GM21447 (cell line): ENCODE measurements around the gene OTUD3.
"Not testable (repeated sequence)": the region's sequence is repeated elsewhere in the genome, so short reads cannot be mapped to it uniquely, and the experiment has no call there.

Source experiments
- ATAC-seq: cut with Tn5 transposase; IDR thresholded peaks from one replicate; pipeline ENCODE4 v1.9.1; 2021; ENCODE audit not compliant: unreplicated experiment

Gene OTUD3, protein sequence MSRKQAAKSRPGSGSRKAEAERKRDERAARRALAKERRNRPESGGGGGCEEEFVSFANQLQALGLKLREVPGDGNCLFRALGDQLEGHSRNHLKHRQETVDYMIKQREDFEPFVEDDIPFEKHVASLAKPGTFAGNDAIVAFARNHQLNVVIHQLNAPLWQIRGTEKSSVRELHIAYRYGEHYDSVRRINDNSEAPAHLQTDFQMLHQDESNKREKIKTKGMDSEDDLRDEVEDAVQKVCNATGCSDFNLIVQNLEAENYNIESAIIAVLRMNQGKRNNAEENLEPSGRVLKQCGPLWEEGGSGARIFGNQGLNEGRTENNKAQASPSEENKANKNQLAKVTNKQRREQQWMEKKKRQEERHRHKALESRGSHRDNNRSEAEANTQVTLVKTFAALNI

DNA sequence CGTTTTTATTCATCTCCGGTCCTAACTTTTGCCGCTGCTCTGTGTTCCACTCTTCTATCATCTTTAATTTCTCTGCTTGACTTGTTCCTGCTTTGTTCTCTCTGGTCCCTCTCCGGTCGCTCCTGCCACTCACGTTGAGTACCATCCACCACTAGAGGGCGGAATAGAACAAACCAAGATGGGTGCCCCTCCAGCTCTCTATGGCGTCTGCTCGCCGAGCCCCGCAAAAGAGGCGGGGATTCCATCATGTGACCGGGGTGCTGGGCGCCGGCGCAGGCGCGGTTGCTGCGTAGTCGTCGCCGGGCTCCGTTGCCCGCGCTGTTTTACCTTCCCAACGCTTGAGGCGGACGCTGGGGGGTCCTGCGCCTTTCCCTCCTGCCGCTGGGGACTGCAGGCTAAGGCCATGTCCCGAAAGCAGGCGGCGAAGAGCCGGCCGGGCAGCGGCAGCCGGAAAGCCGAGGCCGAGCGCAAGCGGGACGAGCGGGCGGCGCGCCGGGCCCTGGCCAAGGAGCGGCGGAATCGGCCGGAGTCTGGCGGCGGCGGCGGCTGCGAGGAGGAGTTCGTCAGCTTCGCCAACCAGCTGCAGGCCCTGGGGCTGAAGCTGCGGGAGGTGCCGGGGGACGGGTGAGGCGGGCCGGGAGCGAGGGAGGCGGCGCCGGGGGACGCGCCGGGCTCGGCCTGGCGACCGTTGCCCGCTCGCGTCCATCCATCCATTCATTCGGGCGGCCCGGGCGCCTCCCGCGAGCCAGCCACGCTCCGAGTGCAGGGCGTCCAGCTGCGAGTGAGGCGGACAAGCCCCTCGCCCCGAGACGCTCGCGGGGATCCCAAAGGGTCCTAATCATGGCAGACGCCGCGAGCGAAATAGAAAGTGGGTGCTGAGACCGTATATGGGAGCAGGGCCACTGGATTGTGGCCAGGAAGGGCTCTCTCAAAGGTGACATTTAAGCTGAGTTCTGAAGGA lies at the start of gene OTUD3:
Gene OTUD3 (plus strand): TSS at position 285 of the 961 bp plus-strand sequence. CDS start 119 bp downstream, at position 404.
- peak; percentile 91 for ATAC-seq

DNA sequence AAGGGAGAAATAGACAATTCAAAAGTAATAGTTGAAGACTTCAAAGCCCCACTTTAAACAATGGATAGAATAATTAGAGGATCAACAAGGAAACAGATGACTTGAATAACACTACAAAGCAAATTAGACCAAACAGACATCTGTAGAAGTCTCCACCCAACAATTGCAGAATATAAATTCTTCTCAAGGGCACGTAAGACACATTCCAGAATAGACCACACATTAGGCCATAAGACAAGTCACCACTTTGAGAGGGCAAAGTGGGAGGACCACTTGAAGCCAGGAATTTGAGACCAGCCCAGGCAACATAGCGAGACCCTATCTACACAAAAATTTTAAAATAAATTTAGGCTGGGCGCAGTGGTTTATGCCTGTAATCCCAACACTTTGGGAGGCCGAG lies 46.6 kb upstream of the OTUD3 start:
- ATAC-seq = no peak

DNA sequence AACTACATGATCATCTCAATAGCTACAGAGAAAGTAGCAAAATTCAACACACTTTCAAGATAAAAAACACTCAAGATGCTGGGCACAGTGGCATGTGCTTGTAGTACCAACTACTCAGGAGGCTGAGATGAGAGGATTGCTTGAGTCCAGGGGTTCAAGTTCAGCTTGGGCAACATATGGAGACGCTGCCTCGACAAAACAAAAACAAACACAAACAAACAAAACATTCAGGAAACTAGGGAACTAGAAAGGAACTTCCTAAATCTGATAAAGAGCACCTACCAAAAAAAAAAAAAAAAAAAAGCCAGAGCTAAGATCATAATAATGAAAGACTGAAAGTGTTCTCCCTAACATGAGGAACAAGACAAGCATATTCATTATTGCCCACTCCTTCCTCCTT lies 44.3 kb upstream of the OTUD3 start:
- no peak for ATAC-seq

DNA sequence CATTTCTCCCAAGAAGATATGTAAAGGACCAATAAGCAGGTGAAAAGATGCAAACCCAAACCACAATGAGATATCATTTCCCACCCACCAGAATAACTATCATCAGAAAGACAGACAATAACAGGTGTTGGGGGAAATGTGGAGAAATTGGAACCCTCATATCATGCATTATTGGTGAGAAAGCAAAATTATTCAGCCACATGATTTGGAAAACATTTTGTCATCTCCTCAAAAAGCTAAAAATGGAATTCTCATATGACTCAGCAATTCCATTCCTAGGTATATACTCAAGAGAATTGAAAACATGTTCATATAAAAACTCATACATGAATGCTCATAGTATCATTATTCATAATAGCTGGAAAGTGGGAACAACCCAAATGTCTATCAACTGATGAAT lies 42.0 kb upstream of the OTUD3 start:
- no peak for ATAC-seq

DNA sequence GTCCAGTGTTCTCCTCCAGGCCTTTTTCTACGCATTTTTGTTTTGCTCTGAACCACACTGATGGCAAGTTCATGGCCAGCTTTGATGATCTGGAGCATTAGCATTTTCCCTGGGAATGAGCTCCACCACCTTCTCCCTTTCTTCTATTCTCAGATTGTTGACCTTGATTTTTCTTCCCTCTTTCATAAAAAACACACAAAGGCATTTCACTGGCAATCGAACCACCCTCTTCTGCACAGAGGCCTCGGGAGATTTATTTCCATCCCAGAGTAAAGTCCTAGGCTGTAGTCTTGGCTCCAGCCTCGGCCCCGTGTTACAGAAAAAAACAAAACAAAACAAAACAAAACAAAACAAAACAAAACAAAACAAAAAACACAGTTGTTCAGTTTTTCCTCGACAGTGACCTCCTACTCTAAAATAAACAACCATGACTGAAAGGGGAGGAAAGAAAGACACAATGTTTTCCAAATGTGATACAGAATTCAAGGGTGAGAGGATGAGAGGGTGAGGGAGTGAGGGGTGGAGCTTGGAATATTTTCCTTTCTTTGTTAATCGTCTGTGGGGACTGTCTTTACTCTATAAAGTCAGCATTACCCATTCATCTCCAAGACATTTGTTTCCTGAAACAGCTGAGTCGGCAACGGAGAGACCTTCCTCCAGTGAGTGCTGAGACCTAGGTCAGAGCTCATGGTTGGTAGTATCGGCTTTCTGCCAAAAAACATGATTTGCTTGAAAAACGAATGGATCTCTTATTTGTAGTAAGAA lies 37.3 kb upstream of the OTUD3 start:
- no peak for ATAC-seq

DNA sequence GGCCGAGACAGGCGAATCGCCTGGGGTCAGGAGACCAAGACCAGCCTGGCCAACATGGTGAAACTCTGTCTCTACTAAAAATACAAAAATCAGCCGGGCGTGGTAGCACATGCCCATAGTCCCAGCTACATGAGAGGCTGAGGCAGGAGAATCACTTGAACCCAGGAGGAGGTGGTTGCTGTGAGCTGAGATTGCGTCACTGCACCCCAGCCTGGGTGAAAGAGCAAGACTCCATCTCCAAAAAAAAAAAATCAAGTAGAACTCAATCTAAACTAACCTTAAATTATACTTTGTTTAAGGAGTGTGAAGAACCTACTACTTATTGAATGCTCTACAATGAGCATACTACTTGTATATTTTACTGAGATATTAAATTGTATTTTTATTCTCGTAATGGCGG lies 36.6 kb upstream of the OTUD3 start:
- ATAC-seq = no peak

DNA sequence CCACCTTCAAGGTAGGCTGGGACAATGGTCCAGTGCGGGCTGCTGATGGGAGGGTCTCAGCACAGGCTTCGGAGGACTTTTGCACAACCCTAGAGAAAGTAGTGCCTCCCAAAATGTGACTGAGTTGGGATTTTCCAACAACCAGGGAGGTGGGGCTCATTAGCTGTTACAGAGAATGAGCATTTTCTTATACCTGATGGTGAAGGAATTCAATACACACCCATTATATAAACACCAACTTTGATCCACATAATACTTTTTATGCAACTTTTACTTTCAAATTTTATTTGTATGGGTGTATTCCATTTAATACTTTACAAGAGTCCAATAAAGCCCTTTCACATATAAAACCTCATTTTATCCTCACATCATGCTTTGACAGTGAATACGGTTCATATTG lies 35.9 kb upstream of the OTUD3 start:
- no peak for ATAC-seq

DNA sequence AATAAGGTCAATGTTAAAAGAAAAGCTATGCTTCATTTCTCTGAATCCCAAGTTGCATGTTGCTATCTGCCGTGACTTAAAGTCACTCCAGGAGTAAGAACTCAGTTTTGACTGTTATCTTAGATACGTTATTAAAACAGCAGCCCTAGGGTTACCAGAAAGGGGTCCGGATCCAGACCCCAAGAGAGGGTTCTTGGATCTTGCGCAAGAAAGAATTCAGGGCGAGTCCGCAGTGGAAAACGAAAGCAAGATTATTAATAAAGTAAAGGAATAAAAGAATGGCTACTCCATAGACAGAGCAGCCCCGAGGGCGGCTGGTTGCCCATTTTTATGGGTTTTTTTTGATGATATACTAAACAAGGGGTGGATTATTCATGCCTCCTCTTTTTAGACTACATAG lies 34.9 kb upstream of the OTUD3 start:
- ATAC-seq = not testable (repeated sequence)

DNA sequence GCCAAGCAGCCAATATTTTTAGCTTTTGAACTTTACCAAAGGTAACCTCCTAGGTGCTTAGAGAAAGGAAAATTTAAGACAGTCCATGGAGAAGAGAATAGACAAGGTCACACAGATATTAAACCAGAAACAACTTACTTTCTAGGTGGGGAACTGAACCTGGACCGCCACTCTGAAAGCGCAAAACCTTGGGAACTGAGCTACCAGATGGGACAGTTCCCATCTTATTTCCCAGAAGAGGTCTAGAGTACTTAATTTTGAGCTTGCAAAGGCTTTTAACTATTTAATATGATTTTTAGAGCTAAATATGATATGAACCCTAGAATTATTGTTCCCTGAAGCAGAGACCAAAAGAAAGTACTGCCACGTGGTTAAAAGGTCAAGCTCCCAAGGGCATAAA lies 32.9 kb upstream of the OTUD3 start:
- not testable (repeated sequence) for ATAC-seq

DNA sequence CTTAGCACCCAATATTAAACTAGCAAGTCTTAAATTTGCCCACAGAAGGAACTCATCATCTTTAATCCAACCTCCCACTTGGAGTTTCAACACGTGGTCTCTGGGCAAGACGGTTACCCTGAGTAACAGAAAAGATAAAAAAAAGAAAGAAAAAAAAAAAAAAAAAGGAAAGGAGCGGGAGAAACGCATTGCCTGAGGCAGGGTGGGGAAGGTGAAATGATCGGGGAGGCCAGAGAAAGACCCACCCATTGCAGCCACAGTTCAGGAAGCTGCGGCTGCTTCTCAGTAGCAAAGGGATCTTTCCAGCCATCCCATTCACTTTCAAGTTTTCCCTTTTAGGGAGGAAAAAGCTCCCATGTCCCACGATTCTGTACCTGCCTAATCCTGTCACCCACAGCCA lies 32.0 kb upstream of the OTUD3 start:
- ATAC-seq = no peak

DNA sequence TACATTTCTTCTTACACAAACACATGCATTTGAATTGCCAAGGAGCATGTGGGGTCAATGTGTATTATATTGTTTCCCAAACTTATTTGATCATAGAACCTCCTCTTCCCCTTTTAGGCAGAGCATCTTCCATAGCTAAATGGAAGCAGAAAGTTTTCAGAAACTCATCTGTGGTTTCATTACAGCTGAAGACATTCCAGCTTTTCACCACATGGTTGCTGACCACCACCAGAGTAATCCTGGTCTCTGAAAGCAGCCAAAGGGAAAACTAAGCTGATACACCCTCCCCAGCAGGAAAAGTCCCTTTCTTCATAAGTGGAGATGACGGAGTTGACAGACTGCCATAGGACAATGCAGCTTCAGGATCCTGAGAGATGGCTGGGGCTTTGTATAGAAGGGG lies 30.2 kb upstream of the OTUD3 start:
- no peak for ATAC-seq

DNA sequence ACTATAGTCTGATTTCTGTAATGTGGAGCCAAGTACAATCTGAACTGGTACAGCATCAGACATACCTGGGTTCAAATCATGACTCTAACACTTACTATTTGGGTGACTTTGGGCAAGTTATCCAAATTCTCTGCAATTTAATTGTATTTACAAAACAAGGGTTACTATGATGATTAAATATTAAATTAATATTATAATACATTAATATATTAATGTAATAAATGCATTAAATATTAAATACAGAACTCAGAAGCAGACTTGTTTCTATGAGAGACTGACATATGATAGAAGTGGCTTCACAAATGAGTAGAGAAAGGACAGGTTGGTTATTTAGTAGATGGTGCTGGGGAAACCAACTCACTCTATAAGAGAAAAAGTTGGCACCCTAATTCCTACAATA lies 27.3 kb upstream of the OTUD3 start:
- ATAC-seq = no peak

DNA sequence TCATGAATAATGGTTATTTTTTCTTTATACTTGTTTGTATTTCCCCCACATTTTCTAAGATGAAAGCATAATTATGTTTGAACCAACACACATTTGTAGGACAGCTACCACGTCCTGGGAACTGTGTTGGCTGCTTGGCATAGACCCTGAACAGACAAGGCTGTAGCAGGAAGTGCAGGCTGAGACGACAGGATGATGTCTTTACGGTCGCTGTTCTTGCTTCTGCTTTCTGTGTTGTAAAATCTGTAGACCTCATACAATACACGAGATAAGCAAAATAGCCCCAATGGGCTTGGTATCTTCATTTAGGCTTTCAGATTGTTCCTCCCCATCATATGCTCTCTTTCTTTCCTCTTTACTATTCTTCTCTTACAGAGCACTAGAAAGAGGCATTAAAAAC lies 23.3 kb upstream of the OTUD3 start:
- ATAC-seq = no peak

DNA sequence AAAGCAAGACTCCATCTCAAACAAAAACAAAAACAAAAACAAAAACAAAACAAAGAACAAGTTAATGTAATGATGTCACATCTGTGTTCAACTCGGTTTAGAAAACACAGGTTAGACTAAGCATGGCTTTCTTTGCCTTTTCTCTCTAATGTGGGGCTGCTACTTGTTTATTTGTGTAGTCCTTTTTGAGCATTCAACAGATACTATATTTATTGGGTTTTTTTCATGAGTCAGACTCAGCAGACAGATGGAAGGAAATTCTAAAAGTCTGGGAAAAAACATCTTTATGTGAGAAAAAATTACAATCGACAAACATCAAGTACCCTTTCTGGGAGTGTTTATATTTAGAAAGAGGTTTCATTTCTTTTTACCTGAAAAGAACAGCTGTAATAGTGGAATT lies 22.3 kb upstream of the OTUD3 start:
- ATAC-seq = no peak

DNA sequence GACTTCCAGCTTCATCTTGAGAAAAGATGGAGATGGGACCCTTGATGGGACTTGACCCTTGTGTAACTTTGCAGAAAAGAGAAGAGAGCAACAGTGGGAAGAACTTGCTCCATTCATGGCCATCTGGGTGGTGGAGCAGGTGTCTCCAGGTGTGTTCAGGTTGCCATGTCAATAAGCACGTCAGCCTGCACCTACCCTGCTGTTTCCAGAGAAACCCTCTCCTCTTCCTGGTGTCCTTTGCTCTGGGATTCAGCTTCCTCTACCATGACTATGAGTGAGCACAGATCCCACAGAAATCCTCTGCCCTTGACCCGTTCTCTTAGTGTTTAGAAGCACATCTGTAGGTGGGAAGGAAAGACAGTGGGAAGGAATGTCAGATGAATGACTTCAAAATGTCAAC lies 21.8 kb upstream of the OTUD3 start:
- no peak for ATAC-seq

DNA sequence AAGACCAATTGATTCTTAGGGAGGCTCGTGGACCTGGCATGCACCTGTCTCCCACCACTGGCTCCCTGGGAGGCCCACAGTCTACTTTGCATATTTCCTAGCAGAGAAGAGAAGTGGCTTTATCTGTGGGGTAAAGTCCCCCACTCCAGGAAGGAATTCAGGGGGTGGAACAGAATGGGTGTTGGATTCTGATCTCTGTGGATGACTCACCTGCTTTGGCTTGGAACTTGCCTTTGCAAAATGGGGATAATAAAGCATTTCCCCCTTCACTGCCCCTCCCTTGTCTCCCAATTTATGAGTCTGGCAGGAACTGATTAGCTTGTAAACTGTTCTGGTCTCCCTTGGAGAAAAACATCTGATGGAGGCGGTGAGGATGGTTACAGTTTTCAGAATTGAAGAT lies 21.2 kb upstream of the OTUD3 start:
- no peak for ATAC-seq

DNA sequence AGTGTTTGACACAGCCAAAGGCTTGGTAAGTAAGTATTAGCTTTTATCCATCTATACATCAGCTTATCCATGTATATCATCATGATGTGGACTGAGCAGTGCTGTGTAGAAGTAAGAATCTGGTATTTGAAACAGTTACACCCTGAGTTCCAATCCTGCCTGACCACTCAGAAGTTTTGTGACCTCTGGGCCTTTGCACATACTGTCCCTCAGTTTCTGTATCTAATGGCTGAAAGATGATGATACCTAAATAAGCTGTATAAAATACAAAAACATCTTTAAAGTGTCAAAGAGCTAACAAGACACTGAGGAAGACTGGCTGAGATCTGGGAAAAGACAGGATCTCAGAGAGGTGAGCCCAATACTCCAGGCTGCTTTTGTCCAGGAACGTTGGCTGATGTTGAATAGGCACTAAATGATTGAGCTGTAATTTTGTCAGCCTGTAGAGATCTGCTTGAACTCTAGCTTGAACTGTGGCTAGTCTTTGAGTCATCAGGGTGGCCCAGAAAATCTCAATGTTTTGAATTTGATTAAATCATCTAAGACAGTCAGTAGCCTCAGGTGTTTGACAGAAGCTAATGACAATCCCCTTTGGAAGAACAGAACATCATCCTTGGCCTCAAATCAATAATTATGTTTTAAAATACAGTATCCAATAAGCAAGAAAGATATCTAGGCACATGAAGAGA lies 20.2 kb upstream of the OTUD3 start:
- no peak for ATAC-seq

DNA sequence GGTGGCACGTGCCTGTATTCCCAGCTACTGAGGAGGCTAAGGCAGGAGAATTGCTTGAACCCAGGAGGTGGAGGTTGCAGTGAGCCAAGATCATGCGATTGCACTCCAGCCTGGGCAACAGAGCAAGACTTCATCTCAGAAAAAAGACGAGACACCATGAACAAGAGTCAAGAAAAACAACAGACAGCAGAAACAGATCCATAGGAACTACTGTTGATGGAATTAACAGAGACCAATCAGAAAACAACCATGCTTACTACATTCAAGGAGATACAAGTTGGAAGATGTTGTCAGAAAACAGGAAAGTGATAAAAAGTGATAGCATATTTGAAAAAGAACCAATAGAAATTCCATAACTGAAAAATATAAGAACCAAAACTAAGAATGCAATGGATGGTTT lies 19.3 kb upstream of the OTUD3 start:
- ATAC-seq = no peak

DNA sequence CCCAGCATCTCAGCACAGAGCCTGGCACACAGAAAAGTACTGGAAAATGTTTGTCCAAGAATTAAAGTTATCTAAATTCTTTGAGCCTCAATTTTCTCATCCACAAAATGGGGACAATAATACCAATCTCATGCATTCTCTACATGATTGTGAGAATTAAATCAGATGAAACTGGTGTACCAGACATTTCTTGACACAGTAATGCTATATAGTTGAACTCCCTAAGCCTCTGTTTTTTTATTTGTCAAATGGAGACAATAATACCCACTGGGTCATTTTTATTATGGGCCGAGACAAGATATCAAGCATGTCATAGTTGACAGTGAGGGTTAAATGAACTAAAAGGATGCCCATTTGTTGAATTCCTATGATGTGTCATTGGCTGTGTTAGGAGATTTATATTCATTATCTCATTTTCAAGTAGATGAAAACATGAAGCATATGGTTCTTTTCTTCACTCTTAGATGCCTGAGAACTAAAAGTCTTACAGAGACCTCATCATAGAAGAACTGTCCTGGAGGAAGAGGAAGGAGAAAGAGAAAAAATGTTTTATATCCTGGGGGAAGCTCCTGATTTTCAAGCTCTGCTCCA lies 17.5 kb upstream of the OTUD3 start:
- ATAC-seq = no peak

DNA sequence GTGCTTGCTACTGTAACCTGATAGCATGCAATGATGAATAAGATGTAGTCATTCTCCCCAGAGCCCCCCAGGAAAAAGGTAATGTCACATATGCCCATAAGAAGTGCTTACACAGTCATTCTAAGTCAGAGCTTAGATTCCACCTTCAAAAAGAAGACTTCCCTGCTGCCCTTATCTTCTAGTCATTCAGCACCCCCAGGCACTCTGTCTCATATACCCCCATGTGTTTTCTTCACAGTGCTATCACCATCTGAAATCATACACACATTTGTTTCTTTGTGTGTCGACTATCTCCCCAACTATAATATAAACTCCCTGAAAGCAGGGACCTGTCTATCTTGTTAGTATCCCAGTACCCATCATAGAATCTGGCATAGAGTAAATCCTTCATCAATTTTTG lies 16.2 kb upstream of the OTUD3 start:
- no peak for ATAC-seq
